ENCODE results near the gene HRAS. TPM values are rescaled to one million over a fixed set of nuclear protein-coding genes. Genes with fewer than 3 reads are reported as not detected.

HRAS gene
- total and polyA plus RNA-seq, 2 of the 13 experiments (the other 11 are each of a cell fraction or from before 2014, with no cell fraction given) = 32.9 to 50.0 TPM

GRCh38 chr11:506238-506994 lies 29.0 kb downstream of the HRAS start (continued):
- TF ChIP-seq, protein P1, sequence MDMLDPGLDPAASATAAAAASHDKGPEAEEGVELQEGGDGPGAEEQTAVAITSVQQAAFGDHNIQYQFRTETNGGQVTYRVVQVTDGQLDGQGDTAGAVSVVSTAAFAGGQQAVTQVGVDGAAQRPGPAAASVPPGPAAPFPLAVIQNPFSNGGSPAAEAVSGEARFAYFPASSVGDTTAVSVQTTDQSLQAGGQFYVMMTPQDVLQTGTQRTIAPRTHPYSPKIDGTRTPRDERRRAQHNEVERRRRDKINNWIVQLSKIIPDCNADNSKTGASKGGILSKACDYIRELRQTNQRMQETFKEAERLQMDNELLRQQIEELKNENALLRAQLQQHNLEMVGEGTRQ (IDR thresholded peaks at IDR 0.05; ENCODE audit: low read depth, low read length) = peak; percentile 85
- TF ChIP-seq, protein P1 (CRISPR knock-in tag; IDR thresholded peaks at IDR 0.05; ENCODE audit: borderline replicate concordance) = peak; percentile 79
- TF ChIP-seq MAX (IDR thresholded peaks at IDR 0.05) (peak; percentile 86), RFXANK (CRISPR knock-in tag; IDR thresholded peaks at IDR 0.05) (no peak), KAT7 (CRISPR knock-in tag; IDR thresholded peaks at IDR 0.05; ENCODE audit: borderline replicate concordance) (no peak), GATA4 (IDR thresholded peaks at IDR 0.05; ENCODE audit: borderline replicate concordance, low read depth) (no peak), ZNF451 (CRISPR knock-in tag; IDR thresholded peaks at IDR 0.05) (no peak; the same call in 1 of the 2 replicates), CERS6 (CRISPR knock-in tag; IDR thresholded peaks at IDR 0.05) (no peak), ZNF503 (CRISPR knock-in tag; IDR thresholded peaks at IDR 0.05) (0 out of 2 replicates have a peak, but pooled peaks have one; percentile 24), SRSF9 (IDR thresholded peaks at IDR 0.05; ENCODE audit: borderline replicate concordance, insufficient read depth, low read depth, low read length, poor library complexity, severe bottlenecking) (no peak), CEBPZ (IDR thresholded peaks at IDR 0.05; ENCODE audit: low read length) (no peak), PRMT3 (CRISPR knock-in tag; IDR thresholded peaks at IDR 0.05; ENCODE audit: borderline replicate concordance, low read depth) (no peak), KLF12 (CRISPR knock-in tag; IDR thresholded peaks at IDR 0.05; ENCODE audit: borderline replicate concordance) (peak; percentile 90; the same call in 1 of the 2 replicates), DR1 (CRISPR knock-in tag; IDR thresholded peaks at IDR 0.05) (peak; percentile 83), ARHGAP35 (CRISPR knock-in tag; IDR thresholded peaks at IDR 0.05; ENCODE audit: borderline replicate concordance) (peak; percentile 75), CAMTA2 (CRISPR knock-in tag; IDR thresholded peaks at IDR 0.05; ENCODE audit: borderline replicate concordance) (peak; percentile 91)
- TF ChIP-seq, protein P2, sequence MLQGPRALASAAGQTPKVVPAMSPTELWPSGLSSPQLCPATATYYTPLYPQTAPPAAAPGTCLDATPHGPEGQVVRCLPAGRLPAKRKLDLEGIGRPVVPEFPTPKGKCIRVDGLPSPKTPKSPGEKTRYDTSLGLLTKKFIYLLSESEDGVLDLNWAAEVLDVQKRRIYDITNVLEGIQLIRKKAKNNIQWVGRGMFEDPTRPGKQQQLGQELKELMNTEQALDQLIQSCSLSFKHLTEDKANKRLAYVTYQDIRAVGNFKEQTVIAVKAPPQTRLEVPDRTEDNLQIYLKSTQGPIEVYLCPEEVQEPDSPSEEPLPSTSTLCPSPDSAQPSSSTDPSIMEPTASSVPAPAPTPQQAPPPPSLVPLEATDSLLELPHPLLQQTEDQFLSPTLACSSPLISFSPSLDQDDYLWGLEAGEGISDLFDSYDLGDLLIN (CRISPR knock-in tag; IDR thresholded peaks at IDR 0.05; ENCODE audit: borderline replicate concordance) = peak; percentile 75
